GM12874 (cell line): Measurements from ENCODE around the gene NAPB.

Experiments used
- CTCF ChIP-seq: IDR thresholded peaks from 2 replicates; pipeline ENCODE4 v1.5.1; 2011; ENCODE audit warnings: low read depth, mild to moderate bottlenecking, control low read depth, low read length, moderate library complexity; ENCODE audit not compliant: insufficient read depth

The NAPB gene

GRCh38 chr20:23436681-23437080 is 15.4 kb upstream of the NAPB start:
- TF ChIP-seq CTCF = no peak

DNA sequence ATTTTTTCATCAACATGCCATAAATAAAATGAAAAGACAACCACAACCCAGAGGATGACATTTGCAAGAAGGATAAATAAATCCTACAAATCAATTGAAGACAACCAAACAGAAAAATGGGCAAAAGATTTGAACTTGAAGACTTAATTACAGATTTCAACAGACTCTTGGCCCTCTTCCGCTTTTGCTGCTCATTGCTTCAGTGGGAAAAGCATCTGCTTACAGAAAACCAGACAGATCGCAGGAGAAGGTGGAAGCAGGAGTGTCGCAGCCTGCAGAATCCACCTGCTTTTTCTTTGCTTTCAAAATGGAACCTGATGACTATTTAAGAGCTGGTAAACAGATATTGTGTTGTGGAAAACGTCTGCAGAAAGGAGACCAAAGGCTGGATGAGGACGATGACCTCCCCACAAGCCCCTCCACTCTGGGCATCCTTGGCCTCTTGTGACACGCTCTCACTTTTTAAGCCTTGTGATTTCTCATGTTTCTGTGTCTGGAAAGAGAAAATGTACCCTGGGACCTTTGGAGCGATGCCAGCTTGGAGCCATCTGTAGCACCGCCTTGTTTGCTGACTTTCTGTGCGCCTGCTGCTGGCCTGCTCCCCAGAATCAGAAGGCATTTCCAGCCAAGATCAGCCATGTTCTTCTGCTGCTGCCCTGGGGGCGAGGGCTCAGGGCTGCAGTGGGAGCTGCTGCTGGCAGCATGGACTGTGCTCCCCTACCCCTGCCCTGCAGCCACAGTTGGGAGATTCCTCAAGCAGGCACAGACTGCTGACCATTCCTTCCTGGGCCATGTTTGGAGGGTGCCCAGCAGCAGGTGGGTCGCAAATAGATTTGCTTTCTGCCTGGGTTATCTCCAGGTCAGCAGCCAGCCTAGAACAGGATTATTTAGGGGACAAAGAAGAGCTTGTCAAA is 14.6 kb upstream of the NAPB start:
- TF ChIP-seq CTCF = no peak

- TF ChIP-seq CTCF = no peak
These were observed 13.4 kb upstream of the NAPB start for GRCh38 chr20:23434521-23435313.

DNA sequence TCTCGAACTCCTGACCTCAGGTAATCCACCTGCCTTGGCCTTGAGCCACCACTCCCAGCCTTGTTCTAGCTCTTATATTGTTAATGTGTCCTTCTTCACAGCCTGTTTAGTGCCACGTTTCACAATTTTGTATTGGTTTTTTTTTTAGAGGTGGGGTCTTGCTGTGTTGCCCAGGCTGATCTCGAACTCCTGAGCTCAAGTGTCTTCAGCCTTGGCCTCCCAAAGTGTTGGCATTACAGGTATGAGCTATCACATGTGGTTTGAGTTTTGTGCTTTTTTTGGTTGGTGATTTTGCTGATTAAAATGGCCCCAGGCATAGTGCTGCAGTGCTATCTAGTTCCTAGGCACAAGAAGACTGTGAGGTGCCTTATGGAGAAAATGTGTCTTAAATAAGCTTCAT is 12.3 kb upstream of the NAPB start:
- no peak for TF ChIP-seq CTCF

DNA sequence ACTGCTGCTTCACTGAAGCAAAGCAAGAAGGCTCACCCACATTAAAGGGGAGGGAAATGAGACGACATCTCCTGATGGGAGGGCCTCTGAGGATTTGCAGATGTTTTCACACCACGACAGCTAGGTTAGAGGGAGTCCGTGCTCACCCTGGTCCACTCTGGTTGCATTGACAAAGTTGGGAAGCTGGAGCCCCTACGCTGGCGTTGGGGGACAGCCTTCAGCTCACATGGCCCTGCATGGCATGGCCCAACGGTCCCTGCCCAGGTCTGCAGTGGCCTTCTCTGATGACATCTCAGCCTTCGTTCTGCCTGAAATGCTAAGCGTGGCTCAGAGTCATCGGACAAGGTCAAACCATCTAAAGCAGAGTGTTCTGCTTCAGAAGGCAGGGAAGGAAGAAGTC is 3.8 kb upstream of the NAPB start:
- TF ChIP-seq CTCF = no peak

DNA sequence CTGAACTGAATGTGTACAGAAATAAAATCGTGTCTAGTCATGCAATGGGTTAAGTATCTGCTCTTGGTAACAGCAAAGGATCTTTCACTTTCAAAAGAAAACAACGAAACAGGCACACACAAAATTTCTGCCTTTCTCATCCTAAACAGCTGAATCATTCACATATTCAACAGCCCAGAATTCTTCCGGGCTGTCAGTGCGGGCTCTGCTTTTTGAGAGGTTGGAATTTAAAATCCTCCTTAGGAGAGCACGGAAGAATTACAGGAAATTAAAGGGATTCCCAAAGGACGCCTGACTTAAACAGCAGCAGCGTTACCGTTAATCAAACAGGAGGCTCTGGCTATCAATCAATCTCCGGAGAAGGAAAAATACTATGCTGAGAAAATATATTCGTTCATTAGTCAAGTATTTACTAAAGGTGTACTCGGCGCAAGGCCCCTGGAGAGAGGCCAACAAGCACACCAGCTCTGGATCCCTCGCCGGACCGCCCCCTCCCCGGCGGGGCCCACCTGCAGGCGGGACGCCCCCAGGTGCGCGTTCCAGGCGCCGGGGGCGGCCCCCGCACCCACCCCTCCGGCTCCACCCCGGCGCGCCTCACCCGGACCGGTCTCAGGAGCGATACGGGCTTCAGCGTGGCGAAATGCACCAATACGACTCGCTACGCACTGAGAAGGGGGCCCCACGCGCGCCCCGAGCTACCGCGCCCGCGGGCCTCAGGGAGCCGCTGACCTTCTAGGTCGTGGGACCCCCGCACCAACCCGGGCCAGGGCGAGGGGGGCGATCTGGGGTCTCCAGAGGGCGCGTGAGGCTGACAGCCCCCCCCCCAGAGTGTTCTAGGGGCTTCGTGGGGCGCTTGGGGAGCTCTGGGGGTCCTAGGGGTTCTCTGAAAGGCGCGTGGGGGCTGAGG is 1.0 kb downstream of the NAPB start:
- no peak for TF ChIP-seq CTCF

GRCh38 chr20:23419657-23419994 is 1.7 kb downstream of the NAPB start:
- TF ChIP-seq CTCF = no peak
